Measurements from ENCODE around the gene FLNB.

FLNB gene, protein sequence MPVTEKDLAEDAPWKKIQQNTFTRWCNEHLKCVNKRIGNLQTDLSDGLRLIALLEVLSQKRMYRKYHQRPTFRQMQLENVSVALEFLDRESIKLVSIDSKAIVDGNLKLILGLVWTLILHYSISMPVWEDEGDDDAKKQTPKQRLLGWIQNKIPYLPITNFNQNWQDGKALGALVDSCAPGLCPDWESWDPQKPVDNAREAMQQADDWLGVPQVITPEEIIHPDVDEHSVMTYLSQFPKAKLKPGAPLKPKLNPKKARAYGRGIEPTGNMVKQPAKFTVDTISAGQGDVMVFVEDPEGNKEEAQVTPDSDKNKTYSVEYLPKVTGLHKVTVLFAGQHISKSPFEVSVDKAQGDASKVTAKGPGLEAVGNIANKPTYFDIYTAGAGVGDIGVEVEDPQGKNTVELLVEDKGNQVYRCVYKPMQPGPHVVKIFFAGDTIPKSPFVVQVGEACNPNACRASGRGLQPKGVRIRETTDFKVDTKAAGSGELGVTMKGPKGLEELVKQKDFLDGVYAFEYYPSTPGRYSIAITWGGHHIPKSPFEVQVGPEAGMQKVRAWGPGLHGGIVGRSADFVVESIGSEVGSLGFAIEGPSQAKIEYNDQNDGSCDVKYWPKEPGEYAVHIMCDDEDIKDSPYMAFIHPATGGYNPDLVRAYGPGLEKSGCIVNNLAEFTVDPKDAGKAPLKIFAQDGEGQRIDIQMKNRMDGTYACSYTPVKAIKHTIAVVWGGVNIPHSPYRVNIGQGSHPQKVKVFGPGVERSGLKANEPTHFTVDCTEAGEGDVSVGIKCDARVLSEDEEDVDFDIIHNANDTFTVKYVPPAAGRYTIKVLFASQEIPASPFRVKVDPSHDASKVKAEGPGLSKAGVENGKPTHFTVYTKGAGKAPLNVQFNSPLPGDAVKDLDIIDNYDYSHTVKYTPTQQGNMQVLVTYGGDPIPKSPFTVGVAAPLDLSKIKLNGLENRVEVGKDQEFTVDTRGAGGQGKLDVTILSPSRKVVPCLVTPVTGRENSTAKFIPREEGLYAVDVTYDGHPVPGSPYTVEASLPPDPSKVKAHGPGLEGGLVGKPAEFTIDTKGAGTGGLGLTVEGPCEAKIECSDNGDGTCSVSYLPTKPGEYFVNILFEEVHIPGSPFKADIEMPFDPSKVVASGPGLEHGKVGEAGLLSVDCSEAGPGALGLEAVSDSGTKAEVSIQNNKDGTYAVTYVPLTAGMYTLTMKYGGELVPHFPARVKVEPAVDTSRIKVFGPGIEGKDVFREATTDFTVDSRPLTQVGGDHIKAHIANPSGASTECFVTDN (N-terminal part only)

DNA sequence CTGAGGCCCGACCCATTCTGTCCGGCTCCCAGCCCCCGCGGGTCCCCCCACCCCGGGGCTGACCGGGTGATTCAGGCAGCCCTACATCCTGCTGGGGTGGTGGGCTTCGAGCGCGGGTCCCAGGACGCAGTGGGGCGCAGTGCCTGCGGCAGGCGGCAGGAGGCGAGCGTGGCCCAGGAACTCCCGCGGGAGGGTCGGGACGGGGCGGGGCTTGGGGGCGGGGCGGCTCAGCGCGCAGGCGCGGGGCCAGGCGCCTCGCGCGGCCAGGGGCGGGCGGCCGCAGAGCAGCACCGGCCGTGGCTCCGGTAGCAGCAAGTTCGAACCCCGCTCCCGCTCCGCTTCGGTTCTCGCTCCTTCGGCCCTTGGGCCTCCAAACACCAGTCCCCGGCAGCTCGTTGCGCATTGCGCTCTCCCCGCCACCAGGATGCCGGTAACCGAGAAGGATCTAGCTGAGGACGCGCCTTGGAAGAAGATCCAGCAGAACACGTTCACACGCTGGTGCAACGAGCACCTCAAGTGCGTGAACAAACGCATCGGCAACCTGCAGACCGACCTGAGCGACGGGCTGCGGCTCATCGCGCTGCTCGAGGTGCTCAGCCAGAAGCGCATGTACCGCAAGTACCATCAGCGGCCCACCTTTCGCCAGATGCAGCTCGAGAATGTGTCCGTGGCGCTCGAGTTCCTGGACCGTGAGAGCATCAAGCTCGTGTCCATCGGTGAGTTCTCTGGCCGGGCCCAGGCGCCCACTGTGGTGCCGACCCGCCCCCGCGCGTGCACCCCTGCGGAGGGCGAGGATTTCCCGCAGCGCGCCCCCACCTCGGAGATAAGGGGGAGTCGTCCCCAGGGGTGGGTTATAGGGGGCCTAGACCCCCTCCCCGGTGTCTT, at the start of gene FLNB:
FLNB (plus strand) TSS at position 282 of the 885 bp plus-strand sequence; CDS start at position 425, 143 bp downstream.
- DNase-seq = peak; percentile 17 to 57

GRCh38 chr3:57958642-57959422, 49.4 kb upstream of the FLNB start:
- no peak for DNase-seq

DNA sequence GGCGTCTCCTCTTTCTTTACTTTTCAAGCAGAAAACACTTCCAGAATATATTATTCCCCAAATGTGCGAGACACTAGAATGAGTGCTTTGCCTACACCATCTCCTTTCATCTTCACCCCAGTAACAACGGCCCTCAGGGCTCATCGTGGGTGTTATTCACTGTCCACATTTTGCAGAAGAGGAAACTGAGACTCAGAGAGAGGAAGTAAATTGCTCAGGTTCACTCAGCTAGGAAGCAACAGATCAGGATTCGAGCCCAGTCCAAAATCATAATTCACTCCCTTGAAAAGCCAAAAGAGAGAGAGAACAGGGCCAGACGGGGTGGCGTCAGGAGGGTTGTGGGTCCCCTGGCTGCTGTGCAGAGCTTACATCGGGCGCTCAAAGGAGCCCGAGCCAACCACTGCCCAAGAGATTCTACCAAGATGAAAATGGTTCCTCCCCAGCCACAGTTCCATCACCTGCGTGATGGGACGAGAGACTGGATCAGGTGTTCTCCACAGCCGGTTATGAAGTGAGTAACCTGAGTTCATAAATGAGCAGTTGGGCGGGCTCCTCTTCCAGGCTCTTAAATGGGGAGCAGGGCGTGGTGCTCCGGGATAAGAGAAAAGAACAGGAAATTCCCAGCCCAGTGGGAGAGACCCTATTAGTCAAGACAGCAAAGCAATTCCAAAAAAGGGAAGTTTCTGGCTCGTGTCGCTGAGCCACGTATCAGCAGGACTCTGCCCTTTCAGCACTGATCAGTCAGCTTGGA, 48.6 kb upstream of the FLNB start:
- DNase-seq = no peak

GRCh38 chr3:57960174-57960505, 48.1 kb upstream of the FLNB start:
- no peak for DNase-seq

- no peak for DNase-seq
Measured at GRCh38 chr3:57961177-57961827, 46.9 kb upstream of the FLNB start.

DNA sequence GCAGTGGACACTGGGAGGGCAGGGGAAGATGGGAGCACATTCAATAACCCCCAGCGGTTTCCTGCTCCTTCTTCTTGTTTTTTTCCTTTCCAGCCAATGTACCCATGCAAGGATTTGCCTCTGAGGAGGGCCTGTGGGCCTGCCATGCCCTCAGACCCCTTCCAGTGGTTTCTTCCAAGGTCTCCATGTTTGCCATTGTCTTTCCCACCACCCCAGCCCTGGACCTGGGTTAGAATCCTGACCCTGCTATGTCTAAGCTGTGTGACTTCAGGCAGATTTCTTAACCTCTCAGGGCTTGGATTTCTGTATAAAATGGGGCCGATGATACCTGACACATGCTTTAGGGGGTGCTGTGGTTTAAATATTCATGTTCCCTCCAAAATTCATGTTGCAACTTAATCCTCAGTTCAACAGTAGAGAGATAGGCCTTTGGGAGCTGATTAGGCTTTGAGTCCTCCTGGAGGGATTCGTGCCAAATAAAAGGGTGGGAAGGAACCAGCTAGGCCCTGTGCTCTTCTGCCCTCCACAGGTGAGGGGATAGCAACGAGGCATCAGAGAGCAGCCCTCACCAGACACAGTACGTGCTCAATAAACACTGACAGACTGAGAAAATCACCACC, 46.3 kb upstream of the FLNB start:
- DNase-seq = no peak

DNA sequence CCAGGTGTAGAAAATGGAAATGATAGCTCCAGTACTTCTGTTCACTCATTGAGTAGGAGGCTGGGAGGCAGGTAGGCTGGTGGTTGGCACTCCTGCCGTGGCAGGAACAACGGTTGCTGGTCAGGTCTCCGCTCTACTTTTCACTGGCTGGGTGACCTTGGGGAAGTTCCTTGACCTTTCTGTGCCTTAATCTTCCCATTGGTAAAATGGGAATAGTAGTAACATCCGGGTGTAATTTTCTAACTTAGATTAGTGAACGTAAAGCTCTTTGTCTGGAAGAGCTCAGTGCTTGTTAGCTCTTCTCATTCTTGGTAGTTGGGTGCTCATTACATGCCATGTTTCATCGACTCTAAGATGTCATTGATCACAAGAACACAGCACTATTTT, 45.8 kb upstream of the FLNB start:
- no peak for DNase-seq

DNA sequence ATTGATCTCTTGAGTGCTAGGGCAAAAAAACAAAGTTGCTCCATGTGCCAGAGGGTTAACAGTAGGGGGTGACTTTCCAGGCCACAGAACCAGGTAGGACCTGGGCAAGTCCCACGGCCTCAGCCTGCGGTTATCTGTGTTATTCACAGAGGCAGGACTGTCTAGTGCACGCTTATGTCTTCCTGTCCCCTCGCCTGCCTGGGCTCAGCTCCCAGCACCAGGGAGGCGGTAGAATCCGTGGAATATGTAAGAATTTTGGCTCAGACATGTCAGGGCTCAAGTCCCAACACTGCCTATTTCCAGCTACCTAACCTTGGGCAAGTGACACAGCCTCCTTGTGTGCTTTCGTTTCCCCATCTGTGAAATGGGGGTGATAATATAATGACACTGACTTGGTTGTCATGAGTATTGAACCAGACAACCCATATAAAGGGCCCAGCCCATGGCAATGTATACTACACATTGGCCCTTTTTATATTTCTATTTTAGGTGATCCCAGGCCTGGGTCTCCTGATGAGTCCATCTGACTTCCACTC, 44.3 kb upstream of the FLNB start:
- DNase-seq = no peak

DNA sequence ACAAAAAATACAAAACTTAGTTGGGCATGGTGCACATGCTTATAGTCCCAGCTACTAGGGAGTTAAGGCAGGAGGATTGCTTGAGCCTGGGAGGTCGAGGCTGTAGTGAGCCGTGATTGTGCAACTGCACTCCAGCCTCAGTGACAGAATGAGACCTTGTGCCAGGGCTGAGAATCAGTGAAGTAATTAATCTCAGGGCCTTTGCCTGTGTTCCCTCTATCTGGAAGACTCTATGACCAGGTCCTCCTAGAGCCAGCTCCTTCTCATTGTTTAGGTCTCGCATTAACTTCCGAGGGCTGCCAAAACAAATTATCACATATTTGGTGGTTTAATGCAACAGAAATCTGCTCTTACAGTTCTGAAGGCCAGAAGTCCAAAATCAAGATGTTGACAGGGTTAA, 41.4 kb upstream of the FLNB start:
- DNase-seq = no peak

GRCh38 chr3:57967590-57967989, 40.6 kb upstream of the FLNB start:
- no peak for DNase-seq

DNA sequence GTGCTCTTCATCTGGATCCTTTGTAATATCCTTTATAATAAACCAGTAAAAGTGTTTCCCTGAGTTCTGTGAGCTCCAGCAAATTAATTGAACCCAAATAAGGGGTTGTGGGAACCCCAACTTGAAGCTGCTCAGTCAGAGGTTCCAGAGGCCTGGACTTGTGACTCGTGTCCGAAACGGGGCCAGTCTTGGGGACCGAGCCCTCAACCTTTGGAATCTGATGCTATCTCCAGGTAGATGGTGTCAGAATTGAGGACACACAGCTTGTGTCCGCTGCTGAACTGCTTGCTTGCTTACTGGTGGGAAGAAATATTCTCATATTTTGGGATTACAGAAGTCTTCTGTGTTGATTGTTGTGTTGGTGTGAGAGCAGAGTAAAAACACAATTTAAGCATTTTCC, 39.7 kb upstream of the FLNB start:
- no peak for DNase-seq

- DNase-seq = no peak
Measured at GRCh38 chr3:57971975-57972374, 36.2 kb upstream of the FLNB start.

DNA sequence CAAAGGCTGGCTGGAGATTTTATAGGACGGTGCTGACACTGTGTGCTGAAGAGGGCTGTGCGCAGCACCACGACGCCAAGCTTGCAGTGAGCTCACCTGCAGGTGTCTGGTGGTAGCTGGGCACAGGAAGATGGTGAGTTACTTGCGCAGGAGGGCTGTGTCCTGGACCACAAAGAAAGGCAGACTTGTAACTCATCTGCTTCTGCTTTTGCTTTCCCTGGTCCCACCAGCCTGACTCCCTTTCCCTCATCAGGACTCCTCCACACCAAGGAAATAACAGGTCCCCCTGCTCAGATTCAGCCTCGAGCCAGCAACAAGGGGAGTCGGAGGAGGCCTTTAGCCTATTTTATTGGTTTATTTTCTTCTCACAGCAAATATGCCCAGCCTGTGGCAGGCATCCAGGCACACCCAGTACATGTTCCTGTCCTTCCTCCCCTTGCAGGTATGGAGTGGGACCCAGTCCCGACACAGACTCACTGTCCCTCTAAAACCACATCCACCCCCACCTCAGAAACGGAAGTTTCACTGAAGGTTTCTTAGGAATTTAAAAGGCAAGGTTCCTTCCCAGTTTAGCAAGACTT, 35.6 kb upstream of the FLNB start:
- DNase-seq = no peak

GRCh38 chr3:57973715-57974477, 34.3 kb upstream of the FLNB start:
- no peak for DNase-seq

- no peak for DNase-seq
Measured at GRCh38 chr3:57974796-57975388, 33.3 kb upstream of the FLNB start.

- no peak for DNase-seq
Measured at GRCh38 chr3:57977818-57978235, 30.4 kb upstream of the FLNB start.

DNA sequence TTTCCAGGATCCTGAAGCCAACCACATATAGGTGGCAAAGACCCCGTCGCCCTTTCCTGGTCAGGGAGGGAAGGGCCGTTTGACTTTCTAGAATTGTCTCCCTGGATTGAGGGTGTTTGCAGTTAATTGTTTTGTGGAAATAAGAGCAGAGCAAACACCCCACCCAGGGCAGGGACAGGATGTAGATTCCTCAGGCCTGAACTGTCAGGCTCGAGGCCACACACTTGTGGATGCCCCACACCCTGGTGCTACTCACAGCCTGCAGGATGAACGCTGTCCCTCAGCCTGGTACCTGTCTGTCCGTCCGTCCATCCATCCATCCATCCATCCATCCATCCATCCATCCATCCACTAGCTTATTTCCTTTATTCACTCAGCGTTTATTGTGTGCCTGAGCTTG, 29.9 kb upstream of the FLNB start:
- no peak for DNase-seq

GRCh38 chr3:57980416-57980815, 27.8 kb upstream of the FLNB start:
- no peak for DNase-seq
